AG04450 (cell line): ENCODE measurements around the gene ANKRD34B. TPM values are rescaled to one million over a fixed set of nuclear protein-coding genes. Genes with fewer than 3 reads are reported as not detected.

Experiments used
- CTCF ChIA-PET: fragments of 300-600, 350-600 bp; formaldehyde crosslinking; extraction: SDS; loops from one replicate; lab custom pipeline; 2022; ENCODE audit warnings: antibody characterized with exemption, inconsistent platforms; lab: Charles Lee
- POLR2A ChIA-PET: fragments of 350-600 bp; formaldehyde crosslinking; extraction: SDS; loops from one replicate; lab custom pipeline; 2021; ENCODE audit warnings: antibody characterized with exemption, inconsistent platforms; lab: Yijun Ruan, JAX
- DNase-seq: peaks from one replicate; pipeline ENCODE4 v3.0.0-alpha.2; 2011; ENCODE audit warnings: low read depth, low spot score
- H3K27ac ChIP-seq: one replicate; pipeline ENCODE4 v1.5.1; 2012; ENCODE audit warnings: low read depth, low read length, control low read depth
- H3K27me3 ChIP-seq: one replicate; pipeline ENCODE4 v1.6.0; 2012; ENCODE audit warnings: low read length; ENCODE audit not compliant: control insufficient read depth, insufficient read depth
- H3K4me3 ChIP-seq: 2 replicates; pipeline ENCODE4 v1.5.1; 2011; ENCODE audit warnings: mild to moderate bottlenecking, low read depth, low read length, control low read depth
- H3K9me3 ChIP-seq: 2 replicates; pipeline ENCODE4 v1.5.1; 2012; ENCODE audit warnings: low read length; ENCODE audit not compliant: control insufficient read depth, insufficient read depth
- polyA plus RNA-seq: library from polyadenylated mRNA; depleted of rRNA; stranded (reverse); fragments of >200 nt; gene quantifications from 2 replicates; pipeline ENCODE4 v1.2.3, GENCODE V29; 2011; rRNA removed
- small RNA-seq: library from RNA; depleted of rRNA; stranded (forward); fragments of <200 nt; gene quantifications from one replicate; pipeline ENCODE3, GENCODE V24; 2012; ENCODE audit warnings: low read depth; ENCODE audit not compliant: insufficient read length
- TF ChIP-seq, protein P1 (sequence below): IDR thresholded peaks from 2 replicates; pipeline ENCODE4 v1.5.1; 2011; ENCODE audit warnings: low read depth, low read length, control low read depth, inconsistent platforms

ANKRD34B gene
- polyA plus RNA-seq, 1 experiment: not detected

DNA sequence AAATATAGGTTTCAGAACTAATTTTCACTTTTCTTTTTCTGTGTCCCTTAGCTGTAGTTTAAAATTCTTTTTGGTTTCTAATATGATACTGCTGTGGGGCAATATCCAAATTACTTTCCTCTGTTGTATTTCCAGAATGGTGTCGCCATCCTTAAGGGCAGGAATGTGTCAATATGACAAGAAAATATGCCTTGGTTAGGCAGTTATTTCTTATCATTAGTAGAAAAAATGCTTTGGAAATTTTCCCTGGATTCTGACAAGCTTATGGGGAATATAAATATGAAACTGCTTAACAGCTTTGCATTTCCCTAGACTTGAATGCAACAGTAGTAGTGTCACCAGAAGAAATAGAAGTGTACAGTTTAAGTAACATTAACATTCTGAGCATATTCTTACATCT lies 29.4 kb downstream of the ANKRD34B start:
- Histone ChIP-seq H3K4me3 (no peak overlapping the region), H3K9me3 (no peaks in the 10 kb centered on the region), H3K27ac (no peak overlapping the region), H3K27me3 (no peaks in the 10 kb centered on the region)
- no peak for DNase-seq
- TF ChIP-seq, protein P1, sequence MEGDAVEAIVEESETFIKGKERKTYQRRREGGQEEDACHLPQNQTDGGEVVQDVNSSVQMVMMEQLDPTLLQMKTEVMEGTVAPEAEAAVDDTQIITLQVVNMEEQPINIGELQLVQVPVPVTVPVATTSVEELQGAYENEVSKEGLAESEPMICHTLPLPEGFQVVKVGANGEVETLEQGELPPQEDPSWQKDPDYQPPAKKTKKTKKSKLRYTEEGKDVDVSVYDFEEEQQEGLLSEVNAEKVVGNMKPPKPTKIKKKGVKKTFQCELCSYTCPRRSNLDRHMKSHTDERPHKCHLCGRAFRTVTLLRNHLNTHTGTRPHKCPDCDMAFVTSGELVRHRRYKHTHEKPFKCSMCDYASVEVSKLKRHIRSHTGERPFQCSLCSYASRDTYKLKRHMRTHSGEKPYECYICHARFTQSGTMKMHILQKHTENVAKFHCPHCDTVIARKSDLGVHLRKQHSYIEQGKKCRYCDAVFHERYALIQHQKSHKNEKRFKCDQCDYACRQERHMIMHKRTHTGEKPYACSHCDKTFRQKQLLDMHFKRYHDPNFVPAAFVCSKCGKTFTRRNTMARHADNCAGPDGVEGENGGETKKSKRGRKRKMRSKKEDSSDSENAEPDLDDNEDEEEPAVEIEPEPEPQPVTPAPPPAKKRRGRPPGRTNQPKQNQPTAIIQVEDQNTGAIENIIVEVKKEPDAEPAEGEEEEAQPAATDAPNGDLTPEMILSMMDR: no peak
- CTCF ChIA-PET: no interaction called here
- POLR2A ChIA-PET: no interaction called here

DNA sequence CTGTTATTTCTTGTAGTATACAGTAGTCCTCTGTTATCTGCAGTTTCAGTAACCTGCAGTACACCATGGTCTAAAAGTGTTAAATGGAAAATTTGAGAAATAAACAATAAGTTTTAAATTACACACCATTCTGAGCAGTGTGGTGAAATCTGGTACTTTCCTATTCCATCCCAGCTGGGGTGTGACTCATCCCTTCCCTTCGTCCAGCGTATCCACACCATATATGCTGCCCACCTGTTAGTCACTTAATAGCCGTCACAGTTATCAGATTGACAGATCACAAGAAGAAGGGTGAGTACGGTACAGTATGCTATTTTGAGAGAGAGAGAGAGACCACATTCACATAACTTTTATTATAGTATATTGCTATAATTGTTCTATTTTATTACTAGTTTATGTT lies 53.3 kb downstream of the ANKRD34B start:
- DNase-seq: peak; percentile 46
- H3K27me3 ChIP-seq: no peaks in the 10 kb centered on the region
- POLR2A ChIA-PET: no interaction called here
- CTCF ChIA-PET: no interaction called here
- TF ChIP-seq, protein P1: no peak
- no peaks in the 10 kb centered on the region for H3K9me3 ChIP-seq
- H3K27ac ChIP-seq: no peak overlapping the region
- no peak overlapping the region for H3K4me3 ChIP-seq

DNA sequence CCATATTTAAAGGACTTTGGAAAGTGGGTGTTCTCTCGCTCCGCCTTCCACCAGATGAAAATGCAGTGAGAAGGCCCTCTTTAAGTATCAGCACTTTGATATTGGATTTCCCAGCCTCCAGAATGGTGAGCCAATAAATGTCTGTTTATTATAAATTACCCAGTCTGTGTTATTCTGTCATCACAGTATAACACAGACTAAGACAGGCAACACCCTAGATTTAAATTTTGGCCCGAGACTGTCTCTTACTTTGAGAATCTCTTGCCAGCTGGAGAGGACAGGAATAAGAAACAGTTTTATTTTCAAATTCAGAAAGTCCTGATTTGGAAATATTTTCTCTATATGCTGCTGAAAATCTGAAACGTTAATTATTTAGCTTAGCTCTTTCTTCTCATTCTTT lies 60.7 kb downstream of the ANKRD34B start:
- POLR2A ChIA-PET: no interaction called here
- H3K27me3 ChIP-seq: no peaks in the 10 kb centered on the region
- H3K9me3 ChIP-seq: no peaks in the 10 kb centered on the region
- H3K4me3 ChIP-seq: no peak overlapping the region
- H3K27ac ChIP-seq: no peak overlapping the region
- CTCF ChIA-PET: no interaction called here
- TF ChIP-seq, protein P1: no peak
- no peak for DNase-seq

DNA sequence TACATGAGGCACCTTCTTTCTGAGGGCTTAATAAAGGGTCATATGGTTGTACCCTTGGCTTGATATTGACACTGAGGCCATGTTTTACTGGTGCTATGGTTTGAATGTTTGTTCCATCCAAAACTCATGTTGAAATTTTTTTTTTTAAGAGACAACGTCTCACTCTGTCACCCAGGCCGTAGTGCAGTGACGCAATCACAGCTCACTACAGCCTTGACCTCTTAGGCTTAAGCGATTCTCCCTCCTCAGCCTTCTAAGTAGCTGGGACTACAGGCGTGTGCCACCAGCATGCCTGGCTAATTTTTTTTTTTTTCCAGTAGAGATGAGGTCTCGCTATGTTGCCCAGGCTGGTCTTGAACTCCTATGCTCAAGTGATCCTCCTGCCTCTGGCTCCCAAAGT lies 61.2 kb downstream of the ANKRD34B start:
- CTCF ChIA-PET: no interaction called here
- no peaks in the 10 kb centered on the region for H3K9me3 ChIP-seq
- TF ChIP-seq, protein P1: no peak
- H3K27me3 ChIP-seq: no peaks in the 10 kb centered on the region
- no peak for DNase-seq
- H3K27ac ChIP-seq: no peak overlapping the region
- POLR2A ChIA-PET: no interaction called here
- H3K4me3 ChIP-seq: no peak overlapping the region

DNA sequence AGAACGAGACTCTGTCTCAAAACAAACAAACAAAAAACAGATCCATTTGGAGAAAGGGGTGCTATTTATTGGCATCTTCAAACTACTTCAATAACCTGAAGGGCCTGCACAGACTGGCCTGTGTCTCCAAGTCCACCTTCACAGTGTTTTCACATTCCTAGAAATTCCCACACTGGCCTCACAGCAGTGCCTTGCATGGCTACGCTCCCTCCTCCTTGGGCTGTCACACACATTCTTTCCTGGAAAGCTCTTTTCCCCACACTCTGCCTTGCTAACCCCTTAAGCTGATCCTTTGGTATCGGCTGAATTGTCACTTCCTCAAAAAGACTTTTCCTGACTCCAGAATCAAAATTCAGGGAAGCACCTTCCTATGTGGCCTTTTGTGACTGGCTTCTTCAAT lies 62.4 kb downstream of the ANKRD34B start:
- TF ChIP-seq, protein P1: no peak
- no peaks in the 10 kb centered on the region for H3K27me3 ChIP-seq
- ChIA-PET CTCF (no interaction called here), POLR2A (no interaction called here)
- H3K27ac ChIP-seq: no peak overlapping the region
- no peak overlapping the region for H3K4me3 ChIP-seq
- DNase-seq: no peak
- no peaks in the 10 kb centered on the region for H3K9me3 ChIP-seq

Small RNA genes lying within 50 kb of the gene (small RNA-seq; reads per million reads assigned to genes)
- gene DBIP2: not detected

Other genes with a start within 250 kb of the ANKRD34B start
- gene ZFYVE16, start 162.2 kb downstream of the ANKRD34B start, polyA plus RNA-seq: 12.4 and 15.8 TPM in 2 replicates
- gene FAM151B, start 82.2 kb downstream of the ANKRD34B start, polyA plus RNA-seq: 3.3 and 4.6 TPM in 2 replicates
- gene MSH3, start 84.4 kb upstream of the ANKRD34B start, polyA plus RNA-seq: 7.2 and 10.8 TPM in 2 replicates
- 15.7 and 22.5 TPM in 2 replicates for gene DHFR, start 84.7 kb upstream of the ANKRD34B start, polyA plus RNA-seq